Measurements from ENCODE around the gene SEMA3B. TPM values are rescaled to one million over a fixed set of nuclear protein-coding genes. Genes with fewer than 3 reads are reported as not detected.
A peak's percentile ranks its signal among the peaks of the same experiment; 100 is the strongest.

SEMA3B gene
- total RNA-seq, 4 donors from 2014 or later, result 59.5 to 423 (median 122) TPM

DNA sequence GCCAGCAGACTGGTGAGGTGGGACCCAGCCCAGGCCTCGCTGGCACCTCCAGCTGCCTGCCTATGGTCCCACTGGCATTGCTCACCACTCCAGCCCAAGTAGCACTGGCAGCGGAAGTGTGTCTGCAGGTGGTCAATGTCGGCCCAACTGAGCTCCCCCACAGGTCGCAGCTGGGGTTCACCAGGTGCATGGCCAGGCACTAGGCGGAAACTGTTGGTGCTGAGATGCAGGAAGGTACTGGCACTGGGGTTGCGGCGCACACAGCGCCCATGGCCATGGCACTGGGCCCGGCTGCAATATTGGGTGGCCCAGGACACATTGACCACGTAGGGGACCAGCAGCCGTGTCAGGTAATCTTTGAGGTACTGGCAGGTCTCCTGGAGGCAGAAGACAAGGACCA is 49.2 kb downstream of the SEMA3B start:
- intact Hi-C loops (cut with DNase I; ENCODE audit: low total_unique reads), result no loop called here
- H3K27me3 ChIP-seq, result no peaks in the 10 kb centered on the region
- H3K27ac ChIP-seq, result peak overlapping the region; percentile 81 to 89 (median 85)
- 85% methylated on average over 8 of the region's 11 CpGs; no CpG with 5 or more reads in 1 of the 2 donors for WGBS, 2 donors (ENCODE audit: low coverage in 1 of 2)
- H3K4me1 ChIP-seq, result peaks cover 35 to 59% (median 54%) of the 10 kb centered on the region in 4 donors
- in situ Hi-C loops (cut with MboI; ENCODE audit: low pct_ligation_motif_present in 1 of 4, low pct_unique_long_range_greater_than_20kb in 1 of 4, low sequenced_read_pairs in 3 of 4), result no loop called here
- H3K36me3 ChIP-seq, result no peaks in the 10 kb centered on the region
- TF ChIP-seq EP300 (IDR thresholded peaks at IDR 0.05; ENCODE audit: low read depth), result no peak
- TF ChIP-seq, protein P1, sequence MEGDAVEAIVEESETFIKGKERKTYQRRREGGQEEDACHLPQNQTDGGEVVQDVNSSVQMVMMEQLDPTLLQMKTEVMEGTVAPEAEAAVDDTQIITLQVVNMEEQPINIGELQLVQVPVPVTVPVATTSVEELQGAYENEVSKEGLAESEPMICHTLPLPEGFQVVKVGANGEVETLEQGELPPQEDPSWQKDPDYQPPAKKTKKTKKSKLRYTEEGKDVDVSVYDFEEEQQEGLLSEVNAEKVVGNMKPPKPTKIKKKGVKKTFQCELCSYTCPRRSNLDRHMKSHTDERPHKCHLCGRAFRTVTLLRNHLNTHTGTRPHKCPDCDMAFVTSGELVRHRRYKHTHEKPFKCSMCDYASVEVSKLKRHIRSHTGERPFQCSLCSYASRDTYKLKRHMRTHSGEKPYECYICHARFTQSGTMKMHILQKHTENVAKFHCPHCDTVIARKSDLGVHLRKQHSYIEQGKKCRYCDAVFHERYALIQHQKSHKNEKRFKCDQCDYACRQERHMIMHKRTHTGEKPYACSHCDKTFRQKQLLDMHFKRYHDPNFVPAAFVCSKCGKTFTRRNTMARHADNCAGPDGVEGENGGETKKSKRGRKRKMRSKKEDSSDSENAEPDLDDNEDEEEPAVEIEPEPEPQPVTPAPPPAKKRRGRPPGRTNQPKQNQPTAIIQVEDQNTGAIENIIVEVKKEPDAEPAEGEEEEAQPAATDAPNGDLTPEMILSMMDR (IDR thresholded peaks at IDR 0.05), result no peak
- no peak for TF ChIP-seq POLR2A (IDR thresholded peaks at IDR 0.05)
- TF ChIP-seq POLR2AphosphoS5 (IDR thresholded peaks at IDR 0.05), result no peak
- no peak for DNase-seq
- H3K4me3 ChIP-seq, result no peak overlapping the region
- no peaks in the 10 kb centered on the region for H3K9me3 ChIP-seq

DNA sequence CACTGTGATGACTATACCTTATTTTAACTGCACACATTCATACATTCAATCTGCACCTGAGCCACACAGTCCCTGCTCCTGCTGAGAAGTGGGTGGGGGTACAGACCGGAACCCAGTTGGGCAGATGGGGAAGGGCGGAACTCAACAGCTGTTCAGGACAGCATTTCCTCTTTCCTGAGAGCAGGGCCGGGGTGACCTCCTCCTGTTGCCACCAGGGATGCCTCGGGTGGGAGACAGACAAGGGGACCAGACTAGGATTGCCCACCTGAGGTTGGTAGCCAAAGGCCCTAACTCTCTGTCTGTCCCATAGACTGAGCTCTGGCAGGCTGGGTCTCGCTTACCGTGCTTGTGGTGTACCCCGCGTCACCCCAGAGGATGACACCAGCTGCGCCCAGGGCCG is 49.7 kb downstream of the SEMA3B start:
- DNase-seq, result no peak
- no peaks in the 10 kb centered on the region for H3K36me3 ChIP-seq
- H3K27me3 ChIP-seq, result no peaks in the 10 kb centered on the region
- intact Hi-C loops (cut with DNase I; ENCODE audit: low total_unique reads), result no loop called here
- H3K9me3 ChIP-seq, result no peaks in the 10 kb centered on the region
- TF ChIP-seq POLR2AphosphoS5 (IDR thresholded peaks at IDR 0.05), result no peak
- TF ChIP-seq EP300 (IDR thresholded peaks at IDR 0.05; ENCODE audit: low read depth), result no peak
- no peak for TF ChIP-seq POLR2A (IDR thresholded peaks at IDR 0.05)
- TF ChIP-seq, protein P1 (IDR thresholded peaks at IDR 0.05), result no peak
- WGBS, 2 donors (ENCODE audit: low coverage in 1 of 2), result 89% methylated on average over 10 of the region's 10 CpGs; no CpG with 5 or more reads in 1 of the 2 donors
- in situ Hi-C loops (cut with MboI; ENCODE audit: low pct_ligation_motif_present in 1 of 4, low pct_unique_long_range_greater_than_20kb in 1 of 4, low sequenced_read_pairs in 3 of 4), result no loop called here
- peak overlapping the region in 1 of 4 donors; percentile 5 for H3K4me3 ChIP-seq
- peak overlapping the region; percentile 81 to 89 (median 85) for H3K27ac ChIP-seq
- H3K4me1 ChIP-seq, result peaks cover 35 to 60% (median 56%) of the 10 kb centered on the region in 4 donors

DNA sequence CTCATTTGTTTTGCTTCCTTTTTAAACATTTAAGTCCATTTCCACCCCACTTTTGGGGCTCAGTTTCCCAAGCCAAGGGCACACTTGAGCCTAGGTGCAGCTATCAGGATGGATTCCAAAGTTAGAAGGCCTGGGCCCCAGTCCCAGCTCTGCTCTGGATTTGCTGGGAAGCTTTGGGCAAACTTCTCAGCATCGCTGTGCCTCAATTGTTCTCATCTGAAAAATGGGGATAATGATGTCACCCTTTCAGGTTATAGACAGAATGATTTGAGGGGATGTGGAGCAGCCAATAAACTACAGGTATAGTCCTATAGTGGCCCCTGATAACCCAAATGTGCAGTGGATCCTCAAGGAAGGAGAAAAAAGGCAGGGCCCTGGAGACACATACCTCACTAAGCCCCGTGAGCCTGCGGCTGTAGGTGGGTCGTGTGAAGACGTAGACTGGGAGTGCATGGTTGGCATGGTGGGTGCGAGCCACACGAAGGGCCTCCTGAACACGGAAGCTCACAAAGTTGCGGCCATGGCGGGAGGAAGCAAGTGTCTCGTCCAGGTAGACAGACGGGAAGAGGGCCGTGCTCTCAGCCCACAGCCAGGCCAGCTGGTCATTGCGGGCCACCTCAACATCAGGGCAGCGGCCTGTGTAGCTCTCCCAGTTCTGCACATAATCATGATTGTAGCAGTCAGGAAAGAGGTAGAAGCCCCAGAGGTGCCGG is 50.4 kb downstream of the SEMA3B start:
- Histone ChIP-seq H3K4me1 (peaks cover 35 to 67% (median 58%) of the 10 kb centered on the region in 4 donors), H3K36me3 (no peaks in the 10 kb centered on the region), H3K9me3 (no peaks in the 10 kb centered on the region), H3K27ac (peak overlapping the region in 3 of 4 donors; percentile 84 to 89 (median 86)), H3K27me3 (no peaks in the 10 kb centered on the region), H3K4me3 (peak overlapping the region in 1 of 4 donors; percentile 5)
- TF ChIP-seq POLR2AphosphoS5 (IDR thresholded peaks at IDR 0.05) (no peak), POLR2A (IDR thresholded peaks at IDR 0.05) (no peak), EP300 (IDR thresholded peaks at IDR 0.05; ENCODE audit: low read depth) (no peak)
- TF ChIP-seq, protein P1 (IDR thresholded peaks at IDR 0.05), result no peak
- intact Hi-C loops (cut with DNase I; ENCODE audit: low total_unique reads), result no loop called here
- in situ Hi-C loops (cut with MboI; ENCODE audit: low pct_ligation_motif_present in 1 of 4, low pct_unique_long_range_greater_than_20kb in 1 of 4, low sequenced_read_pairs in 3 of 4), result no loop called here
- 89 to 100% methylated on average over 1 to 16 of the region's 16 CpGs for WGBS, 2 donors (ENCODE audit: low coverage in 1 of 2)
- DNase-seq, result no peak

DNA sequence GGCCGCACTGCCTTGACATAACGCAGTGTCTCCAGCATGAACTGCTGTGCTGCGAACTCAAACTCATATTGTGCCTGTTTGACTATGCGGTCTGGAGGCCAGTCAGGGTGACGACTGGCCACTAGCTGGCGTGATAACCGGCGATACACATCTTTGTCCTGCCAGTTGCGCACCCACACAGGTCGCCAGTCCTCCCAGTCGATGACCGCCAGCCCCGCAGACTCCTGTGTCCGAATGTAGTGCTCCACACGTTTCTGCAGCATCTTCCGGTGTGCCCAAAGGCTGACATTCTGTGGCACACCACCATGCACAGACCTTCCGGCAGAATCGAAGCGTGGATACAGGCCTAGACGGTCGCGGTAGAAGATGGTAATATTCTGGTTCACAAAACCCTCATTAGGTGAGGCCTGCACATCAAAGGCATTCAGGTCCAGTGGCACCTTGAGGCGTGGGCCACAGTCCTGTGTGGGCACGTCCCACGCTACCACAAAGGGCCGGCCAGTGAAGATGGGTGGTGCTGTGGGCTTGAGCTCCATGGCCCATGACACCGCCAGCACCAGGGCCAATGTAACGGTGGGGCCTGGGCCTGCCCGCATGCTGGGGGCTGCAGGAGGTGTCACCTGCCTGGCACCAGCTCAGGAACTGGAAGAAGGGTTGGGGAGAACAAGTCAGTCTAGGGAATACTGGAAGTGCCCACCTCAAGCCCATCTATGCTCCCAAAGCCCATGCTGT is 51.1 kb downstream of the SEMA3B start:
- H3K4me3 ChIP-seq, result peak overlapping the region; percentile 67 to 76 (median 74)
- in situ Hi-C loops (cut with MboI; ENCODE audit: low pct_ligation_motif_present in 1 of 4, low pct_unique_long_range_greater_than_20kb in 1 of 4, low sequenced_read_pairs in 3 of 4), result no loop called here
- H3K27ac ChIP-seq, result peak overlapping the region; percentile 92 to 94 (median 92)
- TF ChIP-seq, protein P1 (IDR thresholded peaks at IDR 0.05), result no peak
- TF ChIP-seq POLR2A (IDR thresholded peaks at IDR 0.05) (no peak), POLR2AphosphoS5 (IDR thresholded peaks at IDR 0.05) (no peak), EP300 (IDR thresholded peaks at IDR 0.05; ENCODE audit: low read depth) (no peak)
- H3K36me3 ChIP-seq, result no peaks in the 10 kb centered on the region
- H3K9me3 ChIP-seq, result no peaks in the 10 kb centered on the region
- intact Hi-C loops (cut with DNase I; ENCODE audit: low total_unique reads), result no loop called here
- no peaks in the 10 kb centered on the region for H3K27me3 ChIP-seq
- H3K4me1 ChIP-seq, result peaks cover 35 to 69% (median 60%) of the 10 kb centered on the region in 4 donors
- no peak for DNase-seq
- 89% methylated on average over 27 of the region's 29 CpGs; no CpG with 5 or more reads in 1 of the 2 donors for WGBS, 2 donors (ENCODE audit: low coverage in 1 of 2)
